ENCODE measurements around the gene KRT16.
"Not testable (repeated sequence)": the region's sequence is repeated elsewhere in the genome, so short reads cannot be mapped to it uniquely, and the experiment has no call there.

KRT16 gene

DNA sequence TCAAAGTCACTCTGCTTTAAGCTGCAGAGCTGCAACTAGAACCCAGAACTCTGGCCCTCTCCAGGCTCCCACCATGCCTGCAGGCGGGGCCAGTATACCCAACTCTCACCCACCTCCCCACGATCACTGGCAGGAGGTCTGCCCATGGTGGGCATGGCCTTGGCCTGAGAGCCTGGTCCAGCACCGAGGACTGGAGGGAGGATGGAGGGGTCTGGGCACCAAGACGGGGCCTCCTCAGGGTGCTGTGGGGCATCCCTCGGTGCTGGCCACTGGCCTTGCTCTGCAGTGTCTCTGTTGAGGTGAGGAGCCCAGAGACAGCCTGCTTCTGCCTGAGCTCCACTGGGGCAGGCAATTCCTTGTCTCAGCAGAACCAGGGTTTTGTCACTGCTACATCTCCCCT is 1.5 kb upstream of the KRT16 start:
- no peak for DNase-seq

DNA sequence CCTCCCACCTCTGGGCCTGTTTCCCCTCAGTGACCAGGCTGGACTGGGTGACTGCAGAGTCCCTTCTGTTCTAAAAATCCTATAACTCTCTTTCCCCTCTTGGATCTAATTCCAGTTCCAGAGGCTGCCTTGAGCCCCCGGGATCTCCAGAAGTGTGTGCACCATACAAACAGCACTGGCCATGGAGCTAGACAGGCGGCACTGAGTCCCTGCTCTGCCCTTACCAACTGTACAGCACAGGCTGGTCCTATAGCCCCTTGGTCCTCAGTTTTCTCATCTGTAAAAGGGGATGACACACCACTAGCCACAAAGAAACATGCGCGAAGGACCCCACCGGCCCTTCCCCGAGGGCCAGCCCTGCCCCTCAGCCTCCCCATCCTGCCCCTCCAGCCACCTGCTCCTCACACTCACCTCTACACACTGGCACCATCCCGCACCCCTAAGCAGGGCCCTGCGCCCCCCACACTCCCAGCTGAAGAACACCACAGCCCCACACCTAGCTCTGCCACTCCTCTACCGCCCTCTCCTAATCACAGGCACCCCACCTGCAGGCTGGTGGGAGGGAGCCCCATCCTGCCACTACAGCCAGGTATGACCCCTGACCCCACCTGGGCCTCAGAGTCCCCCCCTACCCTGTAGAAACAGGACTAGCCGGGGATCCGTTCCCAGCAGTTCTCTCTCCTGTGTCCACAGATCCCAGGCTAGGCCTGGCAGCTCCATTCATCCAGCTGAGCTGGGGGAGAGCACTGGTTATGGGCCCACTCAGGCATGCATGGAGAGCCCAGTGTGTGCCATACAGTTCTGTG is 913 bp upstream of the KRT16 start:
- no peak for DNase-seq

DNA sequence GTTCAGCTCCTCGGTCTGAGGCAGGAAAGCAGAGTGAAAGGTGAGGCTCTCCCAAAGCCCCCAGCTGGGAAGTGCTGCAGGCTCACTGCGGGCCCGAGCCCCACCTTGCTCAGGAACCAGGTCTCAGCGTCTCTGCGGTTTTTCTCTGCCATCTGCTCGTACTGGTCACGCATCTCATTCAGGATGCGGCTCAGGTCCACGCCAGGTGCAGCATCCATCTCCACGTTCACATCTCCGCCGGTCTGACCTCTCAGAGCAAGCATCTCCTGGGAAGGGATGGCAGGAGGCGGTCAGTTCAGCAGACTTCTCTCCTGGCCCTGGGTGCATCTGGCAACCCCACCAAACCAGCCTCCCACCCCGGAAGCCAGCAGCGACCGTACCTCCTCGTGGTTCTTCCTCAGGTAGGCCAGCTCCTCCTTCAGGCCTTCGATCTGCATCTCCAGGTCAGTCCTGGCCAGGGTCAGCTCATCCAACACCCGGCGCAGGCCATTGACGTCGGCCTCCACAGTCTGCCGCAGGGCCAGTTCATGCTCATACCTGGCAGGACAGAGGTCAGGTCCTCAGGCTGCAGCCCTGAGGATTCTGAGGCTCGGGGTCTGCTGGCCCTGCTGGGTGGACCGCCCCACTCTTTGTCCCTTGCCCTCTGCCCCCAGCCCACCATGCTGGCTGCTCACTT is 1.5 kb downstream of the KRT16 start:
- DNase-seq, result no peak

DNA sequence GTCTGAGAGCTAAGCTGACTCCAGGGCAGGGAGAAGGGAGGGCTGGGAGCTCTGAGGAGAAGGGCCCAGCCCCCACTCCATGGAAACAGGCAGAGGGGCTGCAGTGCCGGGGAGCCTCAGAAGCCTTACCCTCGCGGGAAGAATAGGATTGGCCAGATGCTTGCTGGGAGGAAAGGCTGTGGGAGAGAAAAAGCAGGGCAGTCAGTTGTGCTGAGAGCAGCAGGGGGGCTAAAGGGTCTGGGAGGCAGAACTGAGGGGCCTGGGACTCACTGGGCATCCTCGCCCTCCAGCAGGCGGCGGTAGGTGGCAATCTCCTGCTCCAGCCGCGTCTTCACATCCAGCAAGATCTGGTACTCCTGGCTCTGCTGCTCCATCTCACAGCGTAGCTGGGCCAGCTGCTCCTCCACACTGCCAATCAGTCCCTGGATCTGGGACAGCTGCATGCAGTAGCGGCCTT is 2.5 kb downstream of the KRT16 start:
- DNase-seq, result not testable (repeated sequence)

DNA sequence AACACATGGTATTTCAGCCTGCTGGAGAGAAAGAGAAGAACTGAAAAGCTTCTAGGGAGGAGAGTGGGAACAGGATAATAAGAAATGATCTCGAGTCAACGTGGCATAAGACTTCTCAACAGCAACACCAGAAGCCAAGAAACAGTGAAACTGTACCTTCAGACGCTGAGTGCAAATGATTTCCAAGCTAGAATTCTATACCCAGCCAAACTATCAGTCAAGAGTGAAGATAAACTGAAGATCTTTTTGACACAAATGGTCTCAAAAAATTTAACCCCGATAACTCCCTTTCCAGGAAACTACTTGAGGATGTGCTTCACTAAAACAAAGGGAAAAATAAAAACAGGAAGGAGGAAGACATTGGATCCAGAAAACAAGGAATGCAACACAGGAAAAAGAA is 5.6 kb downstream of the KRT16 start:
- DNase-seq, result not testable (repeated sequence)

DNA sequence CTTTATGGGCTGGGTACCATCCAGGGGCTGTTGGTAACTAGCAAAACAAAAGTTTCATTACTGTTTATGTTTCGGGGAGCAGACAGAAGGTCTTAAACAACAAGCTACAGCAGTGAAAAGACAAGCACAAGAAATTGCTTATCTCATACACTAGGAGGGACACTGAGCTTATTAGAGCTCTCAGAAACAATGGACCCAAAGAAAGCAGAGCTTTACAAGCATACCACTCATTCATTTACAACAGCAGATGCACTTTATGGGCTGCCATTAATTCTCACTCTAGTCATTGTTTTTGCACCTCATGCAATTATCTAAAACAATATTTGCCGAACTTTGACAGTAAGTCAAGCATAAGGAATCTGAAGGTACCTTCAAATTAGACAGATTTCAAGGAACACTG is 10.0 kb downstream of the KRT16 start:
- no peak for DNase-seq

DNA sequence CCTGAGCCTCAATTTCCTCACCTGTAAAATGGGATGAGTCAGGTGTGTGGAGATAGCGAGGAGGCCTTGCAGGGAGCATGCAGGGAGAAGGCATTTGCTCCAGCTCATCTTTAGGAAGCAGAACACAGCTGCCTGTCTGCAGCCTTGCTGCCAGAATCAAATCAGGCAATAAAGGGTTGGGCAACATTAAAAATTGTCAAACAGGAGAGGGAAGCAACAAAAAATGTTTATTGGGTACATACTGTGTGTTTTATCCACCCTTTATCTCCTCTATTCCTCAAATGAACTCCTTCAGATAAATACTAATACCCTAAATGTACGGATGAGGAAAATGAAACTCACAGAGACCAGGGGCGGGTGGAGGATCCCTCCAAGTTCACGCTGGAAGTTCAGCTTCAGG is 12.2 kb downstream of the KRT16 start:
- DNase-seq, result no peak

DNA sequence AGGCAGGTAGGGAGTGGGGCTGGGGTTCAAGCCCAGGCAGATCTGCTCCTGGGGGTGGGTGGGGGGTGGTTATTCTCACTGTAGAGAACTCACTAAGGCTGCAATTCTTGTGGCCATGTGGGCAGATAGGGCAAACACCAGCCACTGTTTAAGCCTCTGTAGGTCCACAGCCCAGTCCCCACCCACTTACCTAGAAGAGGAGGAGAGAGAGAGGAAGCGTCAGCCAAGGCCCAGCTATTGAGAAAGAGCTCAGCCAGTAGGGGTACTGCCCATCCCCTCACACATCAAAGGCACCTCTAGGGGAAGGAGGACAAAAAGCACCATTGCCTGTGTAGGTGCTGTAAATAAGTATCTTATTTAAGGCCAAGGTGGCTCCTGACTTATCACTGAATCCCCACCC is 12.9 kb downstream of the KRT16 start:
- no peak for DNase-seq

DNA sequence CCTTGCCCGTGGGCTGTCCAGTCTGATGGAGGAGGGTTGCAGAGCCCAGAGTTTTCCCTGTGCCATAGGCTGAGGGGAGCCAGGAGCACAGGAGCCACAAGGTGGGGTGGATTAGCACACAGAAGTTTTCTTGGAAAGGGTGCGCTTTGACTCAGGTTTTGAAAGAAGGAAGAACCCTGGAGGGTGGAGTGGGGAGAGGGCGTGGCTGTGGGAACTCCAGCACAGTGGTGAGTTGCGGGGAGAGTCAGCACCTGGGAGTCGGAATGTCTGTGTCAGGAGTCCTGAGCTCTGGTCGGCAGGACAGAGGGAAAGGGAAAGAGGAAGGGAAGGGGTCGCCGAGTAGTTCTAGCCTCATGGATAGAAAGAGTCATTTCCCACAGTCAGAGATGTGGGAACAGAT is 17.0 kb downstream of the KRT16 start:
- no peak for DNase-seq

DNA sequence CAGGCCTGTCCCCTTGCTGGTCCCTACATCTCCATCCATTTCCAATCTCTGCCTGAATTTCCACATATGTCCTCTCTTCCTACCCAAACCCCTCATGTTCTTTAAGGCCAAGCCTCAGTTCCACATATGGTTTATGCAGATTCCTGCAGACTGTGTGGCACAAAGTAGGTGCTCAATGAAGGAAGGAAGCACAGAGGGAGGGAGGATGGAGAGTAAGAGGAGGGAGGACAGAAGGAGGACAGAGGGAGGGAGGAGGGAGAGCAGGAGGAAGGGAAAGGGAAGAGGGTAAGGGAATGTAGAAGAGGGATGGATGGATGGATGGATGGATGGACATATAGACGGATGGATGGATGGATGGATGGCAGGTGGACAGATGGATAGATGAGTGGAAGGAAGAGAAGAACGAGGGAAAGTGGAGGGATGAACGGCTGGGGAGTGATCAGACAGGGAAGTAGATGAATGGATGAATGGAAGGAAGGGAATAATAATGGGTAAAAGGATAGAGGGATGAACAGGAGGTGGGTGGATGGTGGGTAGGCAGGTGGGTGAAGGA is 18.1 kb downstream of the KRT16 start:
- DNase-seq, result no peak

DNA sequence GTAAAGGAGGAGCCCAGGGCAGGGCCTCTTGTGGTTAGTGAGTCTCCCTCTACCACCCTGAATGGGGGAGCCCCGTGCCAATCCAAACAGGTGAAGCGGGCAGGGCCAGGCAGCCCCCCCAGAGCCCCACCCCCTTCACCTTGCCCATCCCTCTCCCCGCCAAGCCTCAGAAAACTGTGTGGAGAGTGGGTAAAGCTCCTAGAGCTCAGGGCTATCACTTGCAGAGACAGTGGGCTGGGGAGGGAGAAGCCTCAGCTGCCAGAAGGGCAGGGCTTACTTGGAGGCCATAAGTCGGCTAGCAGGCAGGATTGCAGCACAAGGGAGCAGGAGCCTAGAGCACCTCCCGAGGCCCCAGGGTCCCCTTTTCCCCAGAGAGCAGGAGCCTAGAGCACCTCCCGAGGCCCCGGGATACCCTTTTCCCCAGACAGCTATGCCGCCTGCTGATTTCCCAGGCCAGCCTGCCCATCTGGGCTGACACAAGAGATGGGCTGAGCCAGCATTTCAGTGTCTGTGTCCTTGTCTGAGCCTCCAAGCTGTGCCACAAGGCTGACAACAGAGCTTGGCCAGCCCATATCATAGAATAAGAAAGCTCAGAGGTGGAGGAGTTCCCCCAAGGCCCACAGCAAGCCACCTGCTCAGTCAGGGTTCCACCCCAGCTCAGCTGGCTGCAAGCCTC is 19.1 kb downstream of the KRT16 start:
- DNase-seq, result no peak

DNA sequence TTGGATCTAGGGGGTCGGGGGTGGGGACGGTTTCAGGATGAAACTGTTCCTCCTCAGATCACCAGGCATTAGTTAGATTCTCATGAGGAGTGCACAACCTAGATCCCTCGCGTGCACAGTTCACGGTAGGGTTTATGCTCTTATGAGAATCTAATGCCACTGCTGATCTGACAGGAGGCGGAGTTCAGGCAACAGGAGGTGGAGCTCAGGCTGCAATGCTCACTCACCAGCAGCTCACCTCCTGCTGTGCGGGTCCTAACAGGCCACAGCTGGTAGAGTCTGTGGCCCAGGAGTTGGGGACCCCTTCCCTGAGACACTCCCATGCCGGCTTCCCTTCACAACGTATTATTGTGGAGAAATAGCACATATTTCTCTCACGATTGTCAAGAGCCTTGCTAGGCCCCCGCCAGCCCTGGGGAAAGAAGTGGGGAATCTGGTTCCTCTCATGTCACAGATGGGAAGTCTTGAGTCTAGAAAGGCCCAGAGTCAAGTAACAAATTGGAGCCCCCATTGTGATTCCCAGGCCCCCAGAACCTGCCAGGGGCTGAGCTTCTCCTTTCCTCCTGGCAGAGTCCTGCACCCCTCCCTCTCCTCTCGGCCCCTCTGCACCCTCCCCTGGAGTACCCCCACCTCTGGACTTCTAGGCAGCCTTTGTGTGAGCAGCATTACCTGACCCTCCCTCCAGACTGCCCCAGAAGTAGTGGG is 19.8 kb downstream of the KRT16 start:
- DNase-seq, result no peak

DNA sequence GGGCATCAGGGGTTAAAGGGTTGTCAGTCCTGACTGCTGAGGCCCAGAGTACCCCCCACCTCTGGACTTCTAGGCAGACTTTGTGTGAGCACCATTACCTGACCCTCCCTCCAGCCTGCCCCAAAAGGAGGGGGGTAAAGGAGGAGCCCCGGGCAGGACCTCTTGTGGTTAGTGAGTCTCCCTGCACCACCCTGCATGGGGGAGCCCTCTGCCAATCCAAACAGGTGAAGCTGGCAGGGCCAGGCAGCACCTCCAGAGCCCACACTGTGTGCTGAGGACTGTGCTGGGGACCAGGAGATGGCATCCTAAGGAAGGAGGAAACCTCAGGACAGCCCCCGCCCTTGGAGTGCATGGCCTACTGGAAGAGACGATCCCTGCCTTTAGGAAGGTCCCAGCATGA is 23.3 kb downstream of the KRT16 start:
- DNase-seq, result no peak

DNA sequence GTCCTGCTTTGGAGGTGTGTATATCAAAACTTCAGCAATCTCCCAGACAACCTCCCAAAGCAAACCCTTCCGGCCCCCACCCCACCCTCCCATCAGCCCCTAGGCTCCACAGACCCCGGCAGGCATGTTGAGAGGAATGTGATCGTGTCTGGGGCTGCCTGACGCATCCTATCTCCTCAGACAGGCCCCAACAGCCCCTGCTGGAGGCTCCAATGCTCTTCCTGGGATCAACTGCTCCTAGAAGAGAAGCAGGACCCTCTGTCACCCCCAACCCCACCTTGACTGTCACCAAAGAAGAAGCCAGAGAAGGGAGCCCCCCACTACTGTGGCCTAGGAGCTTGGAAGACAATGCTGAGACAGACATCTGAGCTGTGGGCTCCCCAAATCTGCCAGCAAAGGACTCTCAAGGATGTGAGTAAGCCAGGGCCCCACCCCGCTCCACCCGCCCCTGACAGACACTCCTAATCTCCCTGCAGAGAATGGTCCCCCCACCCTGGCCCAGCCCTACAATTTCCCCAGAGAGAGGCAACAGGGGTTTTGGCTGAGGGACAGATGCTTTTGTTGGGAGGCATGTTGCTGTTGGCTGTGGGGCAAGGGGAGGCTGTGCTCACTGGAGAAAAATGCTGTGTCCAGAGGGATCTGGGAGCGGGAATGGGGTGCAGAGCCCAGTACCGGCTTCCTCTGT is 24.3 kb downstream of the KRT16 start:
- DNase-seq, result no peak

DNA sequence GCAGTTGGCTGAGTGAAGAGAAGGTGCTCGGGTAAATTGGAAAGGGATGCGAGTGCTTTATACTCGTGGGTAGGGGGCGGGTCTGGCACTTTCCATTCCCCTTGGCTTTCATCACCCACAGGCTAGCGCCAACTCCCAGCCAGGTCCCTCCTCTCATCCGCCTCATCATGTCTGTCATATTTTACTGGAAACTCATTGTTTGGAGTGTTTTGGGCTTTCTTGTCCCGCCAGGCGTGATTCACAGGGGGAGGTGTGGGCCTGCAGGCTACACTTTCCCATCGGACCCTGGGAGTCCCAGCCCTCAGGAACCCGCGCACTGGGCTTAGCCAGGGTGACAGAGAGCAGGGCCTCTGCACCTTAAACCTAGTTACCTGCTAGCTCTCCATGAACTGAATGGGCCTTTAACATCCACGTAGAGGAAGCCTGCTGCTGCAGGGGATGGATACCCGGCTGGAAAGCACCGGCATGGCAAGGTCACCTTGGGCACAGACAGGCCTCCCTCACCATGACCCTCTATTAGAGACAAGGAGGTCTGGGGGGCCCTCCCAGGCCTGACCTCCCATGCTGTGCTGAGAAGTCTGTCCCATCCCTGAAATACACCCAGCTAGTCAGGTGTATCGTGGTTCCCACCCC is 25.6 kb downstream of the KRT16 start, which contains the start of gene KRT14:
KRT14 (minus strand) TSS at position 33 of the 633 bp plus-strand sequence. CDS start 61 bp downstream, outside the sequence.
- DNase-seq, result no peak

DNA sequence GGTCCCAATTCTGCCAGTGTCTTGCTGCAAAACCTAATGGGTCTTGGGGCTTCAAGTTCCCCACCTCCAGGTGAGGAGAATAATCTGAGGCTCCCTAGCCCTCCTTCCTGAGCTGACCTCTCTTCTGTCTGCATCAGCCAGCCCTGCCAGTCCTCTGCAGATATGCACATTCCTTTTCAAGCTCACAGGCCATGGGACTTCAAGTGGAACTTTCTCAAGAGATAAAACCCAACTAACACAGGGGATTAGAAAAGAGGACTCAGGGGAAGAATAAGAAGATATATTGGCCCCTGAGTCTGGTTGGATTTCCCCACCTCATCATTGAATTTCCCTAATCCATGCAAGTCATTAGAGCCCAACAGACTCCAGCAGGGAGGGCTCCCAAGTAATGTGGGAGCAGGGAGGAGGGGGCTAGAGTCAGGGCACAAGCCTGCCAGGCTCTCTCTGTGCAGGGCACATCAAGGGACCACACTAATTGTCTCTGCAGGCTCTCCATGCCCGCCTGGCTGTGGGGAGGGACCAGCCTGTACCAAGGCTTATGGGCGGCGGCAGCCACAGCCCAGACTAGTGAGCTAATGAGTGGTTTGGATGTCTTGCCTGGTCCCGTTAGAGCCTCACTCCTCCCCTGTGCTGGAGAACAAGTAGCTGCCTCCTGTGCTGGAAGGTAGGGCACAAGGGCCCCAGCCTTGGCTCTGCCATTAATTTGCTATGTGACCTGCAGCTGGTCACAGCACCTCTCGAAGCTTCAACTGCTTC is 27.1 kb downstream of the KRT16 start:
- no peak for DNase-seq

DNA sequence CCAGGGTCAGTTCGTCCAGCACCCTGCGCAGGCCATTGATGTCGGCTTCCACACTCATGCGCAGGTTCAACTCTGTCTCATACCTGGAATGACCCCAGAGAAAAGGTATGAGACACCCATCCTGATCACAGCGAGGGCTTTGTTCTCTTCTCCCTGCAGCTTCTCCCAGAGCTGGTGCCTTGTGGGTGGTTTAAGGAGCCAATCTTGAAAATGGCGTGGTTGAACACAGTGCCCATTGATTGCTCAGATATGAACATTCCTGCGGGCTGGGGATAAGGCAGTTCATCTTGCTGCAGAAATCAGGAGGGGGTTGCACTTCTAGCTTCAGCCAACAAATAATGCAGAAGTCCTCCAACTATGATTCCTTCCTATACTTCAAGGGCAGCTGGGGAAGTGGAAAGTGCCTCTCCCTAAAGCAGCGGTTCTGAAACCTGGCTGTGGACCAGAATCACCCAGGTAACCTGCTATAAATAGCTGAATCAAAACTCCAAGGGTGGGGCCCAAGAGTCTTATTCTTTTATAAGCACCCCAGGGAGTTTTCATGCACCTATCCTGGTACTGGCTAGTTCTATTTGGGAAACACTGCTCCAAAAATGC is 28.1 kb downstream of the KRT16 start:
- DNase-seq, result not testable (repeated sequence)

DNA sequence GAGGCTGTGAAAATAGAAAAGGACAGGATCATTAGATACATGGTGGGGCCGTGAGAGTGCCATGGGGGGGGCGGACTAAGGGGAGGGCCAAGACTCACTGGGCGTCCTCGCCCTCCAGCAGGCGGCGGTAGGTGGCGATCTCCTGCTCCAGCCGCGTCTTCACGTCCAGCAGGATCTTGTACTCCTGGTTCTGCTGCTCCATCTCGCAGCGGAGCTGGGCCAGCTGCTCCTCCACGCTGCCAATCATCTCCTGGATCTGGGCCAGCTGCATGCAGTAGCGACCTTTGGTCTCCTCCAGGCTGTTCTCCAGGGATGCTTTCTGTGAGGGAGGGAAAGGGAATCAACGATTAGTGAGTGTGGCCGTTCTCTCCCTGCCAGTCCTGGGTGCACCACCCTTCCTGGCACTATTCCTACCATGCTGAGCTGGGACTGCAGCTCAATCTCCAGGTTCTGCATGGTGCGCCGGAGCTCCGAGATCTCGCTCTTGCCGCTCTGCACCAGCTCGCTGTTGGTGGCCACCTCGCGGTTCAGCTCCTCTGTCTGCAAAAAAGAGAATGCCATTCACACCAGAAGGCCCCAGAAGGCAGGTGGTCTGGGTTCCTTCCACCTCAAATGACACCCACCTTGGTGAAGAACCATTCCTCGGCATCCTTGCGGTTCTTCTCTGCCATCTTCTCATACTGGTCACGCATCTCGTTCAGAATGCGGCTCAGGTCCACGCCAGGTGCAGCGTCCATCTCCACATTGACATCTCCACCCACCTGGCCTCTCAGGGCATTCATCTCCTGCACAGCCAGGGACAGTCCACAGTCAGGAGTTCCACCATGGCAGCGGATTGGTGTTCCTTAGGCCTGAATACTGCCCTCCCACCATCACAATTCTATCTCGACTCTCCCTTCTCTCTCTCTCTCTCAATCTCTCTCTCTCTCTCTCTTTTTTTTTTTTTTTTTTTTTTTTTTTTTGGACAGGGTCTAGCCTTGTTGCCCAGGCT is 29.1 kb downstream of the KRT16 start:
- no peak for DNase-seq

All from activated effector memory CD4-positive, alpha-beta T cell treated with Interleukin-2 at 50 U/mL for 16 hours (primary cell).